GM13977 (cell line): ENCODE results near the gene THSD4.

Experiments
- DNase-seq: peaks from one replicate; pipeline ENCODE4 v3.0.0; 2012; ENCODE audit warnings: low spot score
- CTCF ChIP-seq: IDR thresholded peaks from 2 replicates; pipeline ENCODE4 v1.5.1; 2012; ENCODE audit warnings: mild to moderate bottlenecking, control low read depth; ENCODE audit not compliant: insufficient read depth; ENCODE audit errors: extremely low read depth, missing control alignments
- in situ Hi-C: fragments of 300-500 bp; cut with MboI; formaldehyde crosslinking; loops from one replicate; pipeline ENCODE4 v1.12.0; 2022; ENCODE audit warnings: low sequenced_read_pairs, low pct_unique_long_range_greater_than_20kb, mixed read lengths, inconsistent platforms; ENCODE audit not compliant: unreplicated experiment

The THSD4 gene

DNA sequence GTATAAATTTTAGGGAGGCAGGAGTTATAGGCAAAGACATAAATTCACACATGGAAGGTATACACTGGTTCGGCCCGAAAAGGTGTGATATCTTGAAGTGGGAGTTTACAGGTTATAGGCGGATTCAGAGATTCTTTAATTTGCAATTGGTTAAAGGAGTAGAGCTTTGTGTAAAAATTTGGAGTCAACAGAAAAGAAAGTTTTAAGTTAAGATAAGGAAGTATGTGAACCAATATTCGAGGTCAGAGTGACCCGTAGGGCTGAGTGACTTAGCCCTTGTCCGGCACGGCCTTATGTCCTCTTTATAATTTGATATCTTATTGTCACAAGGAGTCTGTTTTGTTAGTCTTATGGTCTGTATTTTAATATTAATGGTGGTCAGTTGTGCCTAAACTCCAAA lies 10.6 kb upstream of the THSD4 start:
- DNase-seq: no peak
- in situ Hi-C loops: no loop called here
- no peak for TF ChIP-seq CTCF

GRCh38 chr15:71105444-71105843 lies 9.8 kb upstream of the THSD4 start:
- TF ChIP-seq CTCF: no peak
- DNase-seq: no peak
- in situ Hi-C loops: no loop called here

DNA sequence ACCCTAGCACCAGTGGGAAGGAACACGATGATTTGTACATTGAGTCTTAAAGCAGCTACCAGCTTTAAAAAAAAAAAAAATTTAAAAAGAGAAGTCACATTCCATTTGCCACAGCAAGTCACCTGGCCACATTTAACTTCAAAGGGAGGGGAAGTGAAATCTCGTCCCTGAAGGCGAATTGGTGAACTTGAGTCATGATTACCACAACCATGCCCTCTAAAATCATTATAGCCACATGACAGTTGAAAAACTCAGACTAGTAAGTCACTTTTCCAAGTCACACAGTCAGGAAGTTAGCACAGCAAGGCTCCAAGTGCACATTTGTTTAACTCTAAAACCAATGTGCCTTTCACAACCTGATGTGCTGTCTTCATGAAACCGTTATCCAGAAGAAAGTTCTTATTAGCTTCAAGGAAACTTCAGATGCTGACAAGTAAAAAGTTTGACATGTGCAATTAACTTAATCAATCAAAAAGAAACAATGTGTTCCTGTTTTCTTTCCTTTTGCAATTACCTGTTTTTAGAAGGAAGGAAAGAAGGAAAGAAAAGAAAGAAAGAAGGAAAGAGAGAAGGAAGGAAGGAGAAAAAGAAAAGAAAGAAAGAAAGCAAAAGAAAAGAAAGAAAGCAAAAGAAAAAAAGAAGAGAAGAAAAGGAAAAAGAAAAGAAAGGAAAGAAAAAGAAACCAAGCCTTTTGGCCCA lies 8.3 kb upstream of the THSD4 start:
- in situ Hi-C loops: no loop called here

GRCh38 chr15:71107501-71107815 lies 7.8 kb upstream of the THSD4 start:
- in situ Hi-C loops: no loop called here
- DNase-seq: no peak
- no peak for TF ChIP-seq CTCF

More for the DNA sequence above, 8.3 kb upstream of the THSD4 start:
- no peak for DNase-seq
- no peak for TF ChIP-seq CTCF

DNA sequence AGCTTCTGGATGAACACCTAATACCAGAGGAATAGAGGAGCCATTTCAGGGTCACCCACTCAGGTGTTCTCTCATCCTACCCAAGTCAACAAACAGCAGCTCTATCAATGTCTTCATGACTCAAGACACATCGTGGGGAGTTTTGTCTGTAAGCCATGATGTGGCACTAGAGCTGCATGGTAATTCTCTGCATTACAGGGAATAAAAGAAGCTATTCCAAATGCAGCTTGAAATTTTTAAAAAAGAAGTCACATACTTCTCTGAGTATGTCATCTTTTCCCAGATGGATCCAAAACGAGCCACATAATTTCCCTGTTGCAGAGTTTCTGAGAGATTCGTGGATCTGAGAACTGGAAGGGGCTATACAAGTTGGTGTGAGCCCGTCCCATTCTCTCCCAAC lies 6.1 kb upstream of the THSD4 start:
- in situ Hi-C loops: no loop called here
- no peak for TF ChIP-seq CTCF
- DNase-seq: no peak

GRCh38 chr15:71109905-71110304 lies 5.4 kb upstream of the THSD4 start:
- DNase-seq: no peak
- in situ Hi-C loops: no loop called here
- TF ChIP-seq CTCF: no peak
